DMS153 treated with DMSO at 0.1 percent for 48 hours (cell line): ENCODE data around the gene SEL1L.
"Not testable (repeated sequence)": the region's sequence is repeated elsewhere in the genome, so short reads cannot be mapped to it uniquely, and the experiment has no call there.

Source experiments
- DNase-seq: peaks from one replicate; lab custom pipeline; 2025; ENCODE audit not compliant: unreplicated experiment; lab: John Stamatoyannopoulos, UW

SEL1L gene

GRCh38 chr14:81533536-81534343 is at the start of gene SEL1L:
Gene SEL1L (minus strand): TSS chr14:81533853. CDS start chr14:81533744, 109 bp downstream.
- DNase-seq, result peak; percentile 98

- DNase-seq, result no peak
Measured at GRCh38 chr14:81582420-81582819, 48.8 kb upstream of the SEL1L start.

- DNase-seq, result no peak
Measured at GRCh38 chr14:81579115-81579514, 45.5 kb upstream of the SEL1L start.

- no peak for DNase-seq
Measured at GRCh38 chr14:81571437-81571836, 37.8 kb upstream of the SEL1L start.

- no peak for DNase-seq
Measured at GRCh38 chr14:81567302-81567701, 33.6 kb upstream of the SEL1L start.

- DNase-seq, result no peak
Measured at GRCh38 chr14:81565441-81566290, 32.0 kb upstream of the SEL1L start.

GRCh38 chr14:81562818-81563217 is 29.2 kb upstream of the SEL1L start:
- no peak for DNase-seq

GRCh38 chr14:81561084-81561775 is 27.6 kb upstream of the SEL1L start:
- DNase-seq, result no peak

GRCh38 chr14:81559385-81559784 is 25.7 kb upstream of the SEL1L start:
- DNase-seq, result no peak

GRCh38 chr14:81557146-81557545 is 23.5 kb upstream of the SEL1L start:
- DNase-seq, result no peak

GRCh38 chr14:81555684-81556083 is 22.0 kb upstream of the SEL1L start:
- DNase-seq, result no peak

GRCh38 chr14:81555051-81555450 is 21.4 kb upstream of the SEL1L start:
- no peak for DNase-seq

GRCh38 chr14:81551471-81551870 is 17.8 kb upstream of the SEL1L start:
- DNase-seq, result no peak

GRCh38 chr14:81550001-81550637 is 16.5 kb upstream of the SEL1L start:
- no peak for DNase-seq

GRCh38 chr14:81541206-81541605 is 7.6 kb upstream of the SEL1L start:
- not testable (repeated sequence) for DNase-seq

GRCh38 chr14:81537193-81537592 is 3.5 kb upstream of the SEL1L start:
- no peak for DNase-seq

GRCh38 chr14:81536241-81536771 is 2.7 kb upstream of the SEL1L start:
- DNase-seq, result no peak

- DNase-seq, result no peak
Measured at GRCh38 chr14:81535396-81536164, 1.9 kb upstream of the SEL1L start.

GRCh38 chr14:81534510-81535074 is 939 bp upstream of the SEL1L start:
- no peak for DNase-seq

- DNase-seq, result no peak
Measured at GRCh38 chr14:81533212-81533535, 479 bp downstream of the SEL1L start.
